ENCODE measurements around the gene LRRC75A.

DNA sequence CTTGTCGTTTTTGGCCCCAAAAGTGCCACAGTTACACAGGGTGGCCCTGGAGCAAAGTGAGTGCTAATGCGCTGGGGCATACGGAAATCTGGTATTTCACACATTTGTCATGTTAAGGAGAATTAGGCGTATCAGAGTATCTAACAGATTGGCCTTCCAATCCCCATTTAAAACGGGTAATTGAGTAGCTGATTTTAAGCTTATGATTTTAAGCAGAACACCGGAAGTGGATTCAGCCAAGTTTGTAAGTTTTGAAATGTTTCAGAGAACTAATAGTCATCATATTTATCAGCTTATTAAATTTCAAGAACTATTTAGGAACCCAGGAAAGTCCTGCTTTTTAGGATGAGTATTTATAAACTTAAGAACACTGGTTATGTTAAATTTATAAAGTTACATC, 19.5 kb downstream of the LRRC75A start:
- TF ChIP-seq, protein P1, sequence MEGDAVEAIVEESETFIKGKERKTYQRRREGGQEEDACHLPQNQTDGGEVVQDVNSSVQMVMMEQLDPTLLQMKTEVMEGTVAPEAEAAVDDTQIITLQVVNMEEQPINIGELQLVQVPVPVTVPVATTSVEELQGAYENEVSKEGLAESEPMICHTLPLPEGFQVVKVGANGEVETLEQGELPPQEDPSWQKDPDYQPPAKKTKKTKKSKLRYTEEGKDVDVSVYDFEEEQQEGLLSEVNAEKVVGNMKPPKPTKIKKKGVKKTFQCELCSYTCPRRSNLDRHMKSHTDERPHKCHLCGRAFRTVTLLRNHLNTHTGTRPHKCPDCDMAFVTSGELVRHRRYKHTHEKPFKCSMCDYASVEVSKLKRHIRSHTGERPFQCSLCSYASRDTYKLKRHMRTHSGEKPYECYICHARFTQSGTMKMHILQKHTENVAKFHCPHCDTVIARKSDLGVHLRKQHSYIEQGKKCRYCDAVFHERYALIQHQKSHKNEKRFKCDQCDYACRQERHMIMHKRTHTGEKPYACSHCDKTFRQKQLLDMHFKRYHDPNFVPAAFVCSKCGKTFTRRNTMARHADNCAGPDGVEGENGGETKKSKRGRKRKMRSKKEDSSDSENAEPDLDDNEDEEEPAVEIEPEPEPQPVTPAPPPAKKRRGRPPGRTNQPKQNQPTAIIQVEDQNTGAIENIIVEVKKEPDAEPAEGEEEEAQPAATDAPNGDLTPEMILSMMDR (IDR thresholded peaks at IDR 0.05): no peak
- no peak for TF ChIP-seq ZFX (IDR thresholded peaks at IDR 0.05; ENCODE audit: borderline replicate concordance)
